B cell (primary cell): ENCODE data around the gene TMEM131.

Experiments
- CTCF ChIP-seq: fragments of 200-600 bp; IDR thresholded peaks from one replicate; pipeline ENCODE4 v1.8.0; 2022; ENCODE audit warnings: antibody characterized with exemption, mild to moderate bottlenecking
- EZH2 ChIP-seq: IDR thresholded peaks from 2 replicates; pipeline ENCODE4 v1.6.1; 2012; ENCODE audit warnings: borderline replicate concordance, low read depth, mild to moderate bottlenecking, moderate library complexity, low read length; ENCODE audit not compliant: insufficient read depth, poor library complexity, severe bottlenecking

- TF ChIP-seq CTCF (no peak), EZH2 (no peak)
Observed at GRCh38 chr2:97907369-97908100, 88.2 kb downstream of the TMEM131 start.
